ENCODE data around the gene BHLHE23. TPM values are rescaled to one million over a fixed set of nuclear protein-coding genes. Genes with fewer than 3 reads are reported as not detected.

BHLHE23 gene
- not detected in 2 replicates for total RNA-seq

DNA sequence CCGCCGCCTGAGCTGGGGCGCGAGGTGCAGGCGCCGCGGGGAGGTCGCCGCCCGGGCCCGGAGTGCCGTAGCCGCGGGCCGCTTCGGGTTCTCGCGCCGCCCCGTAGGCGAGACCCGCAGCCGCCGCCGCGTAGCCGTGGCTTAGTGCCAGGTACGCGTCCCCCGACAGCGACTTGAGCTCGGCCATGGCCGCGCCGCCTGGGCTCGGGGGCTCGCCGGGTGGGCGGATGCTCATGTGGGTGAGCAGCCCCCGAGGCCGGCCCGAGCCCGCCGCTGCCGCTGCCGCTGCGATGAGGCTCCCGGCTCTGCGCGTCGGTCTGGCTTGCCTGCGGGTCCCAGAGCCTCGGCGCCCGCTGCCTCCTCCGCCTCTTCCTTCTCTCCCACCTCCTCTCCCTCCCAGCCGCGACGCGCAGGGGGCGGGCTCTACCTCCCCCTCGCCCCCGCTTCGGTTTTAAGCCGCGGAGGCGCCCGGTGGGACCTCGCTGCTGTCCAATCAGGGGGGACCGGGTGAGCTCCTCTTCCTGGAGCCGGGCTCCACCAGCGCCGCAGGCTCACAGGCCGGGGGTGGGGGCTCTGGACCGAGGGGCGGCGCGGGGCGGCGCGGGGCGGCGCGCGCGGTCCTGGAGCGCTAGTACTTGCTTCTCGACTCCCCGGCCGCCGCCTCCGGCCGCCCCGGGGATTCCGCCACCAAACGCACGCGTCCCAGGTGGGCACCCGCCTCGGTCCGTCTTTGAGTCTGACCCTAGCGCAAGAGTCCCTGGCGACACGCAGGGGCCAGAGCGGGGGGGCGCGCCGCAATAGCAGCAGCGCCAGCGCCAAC lies at the start of gene BHLHE23:
Gene BHLHE23 (minus strand): TSS at position 425 of the 820 bp plus-strand sequence. CDS start 190 bp downstream, at position 235.

Other genes with a start within 250 kb of the BHLHE23 start
- gene MRGBP, start 210.5 kb downstream of the BHLHE23 start, total RNA-seq = 15.7 and 24.3 TPM in 2 replicates
- gene OGFR, start 202.1 kb downstream of the BHLHE23 start, total RNA-seq = 13.7 and 26.3 TPM in 2 replicates
- gene COL9A3, start 189.9 kb downstream of the BHLHE23 start, total RNA-seq = 0.14 and 1.7 TPM in 2 replicates
- 12.0 and 13.7 TPM in 2 replicates for gene TCFL5, start 145.1 kb downstream of the BHLHE23 start, total RNA-seq
- gene DIDO1, start 80.5 kb downstream of the BHLHE23 start, total RNA-seq = 28.7 and 43.3 TPM in 2 replicates
- 59.8 and 62.5 TPM in 2 replicates for gene GID8, start 68.8 kb downstream of the BHLHE23 start, total RNA-seq
- gene SLC17A9, start 54.3 kb downstream of the BHLHE23 start, total RNA-seq = 0.28 TPM in 1 of 2 replicates, not detected in the other
- 28.4 and 47.5 TPM in 2 replicates for gene YTHDF1, start 209.2 kb upstream of the BHLHE23 start, total RNA-seq
- gene BIRC7, start 228.9 kb upstream of the BHLHE23 start, total RNA-seq = not detected in 2 replicates
- gene NKAIN4, start 247.5 kb upstream of the BHLHE23 start, total RNA-seq = 2.7 TPM in 1 of 2 replicates, not detected in the other

Measured in nasal cavity respiratory epithelium epithelial cell of viscerocranial mucosa (primary cell).